ENCODE results near the gene RIMBP2. TPM values are rescaled to one million over a fixed set of nuclear protein-coding genes. Genes with fewer than 3 reads are reported as not detected.
"Not testable (repeated sequence)": the region's sequence is repeated elsewhere in the genome, so short reads cannot be mapped to it uniquely, and the experiment has no call there.

RIMBP2 gene
- total and polyA plus RNA-seq, 5 donors = 0.05 to 0.28 TPM; not detected in 3

GRCh38 chr12:130703733-130704375 lies 12.2 kb downstream of the RIMBP2 start:
- DNase-seq (no peak), ATAC-seq (no peak)
- H3K4me1 ChIP-seq (ENCODE audit: control insufficient read depth, insufficient read depth, low read length) = no peaks in the 10 kb centered on the region
- no peak overlapping the region for H3K4me3 ChIP-seq (ENCODE audit: low read length)
- 43% methylated on average over 14 of the region's 15 CpGs for WGBS
- H3K27me3 ChIP-seq (ENCODE audit: control insufficient read depth, insufficient read depth) = no peaks in the 10 kb centered on the region
- intact Hi-C loops (cut with DNase I) = no loop called here
- no peaks in the 10 kb centered on the region for H3K9me3 ChIP-seq (ENCODE audit: control insufficient read depth, low read length)
- no peak overlapping the region for H3K27ac ChIP-seq (ENCODE audit: low read length)

DNA sequence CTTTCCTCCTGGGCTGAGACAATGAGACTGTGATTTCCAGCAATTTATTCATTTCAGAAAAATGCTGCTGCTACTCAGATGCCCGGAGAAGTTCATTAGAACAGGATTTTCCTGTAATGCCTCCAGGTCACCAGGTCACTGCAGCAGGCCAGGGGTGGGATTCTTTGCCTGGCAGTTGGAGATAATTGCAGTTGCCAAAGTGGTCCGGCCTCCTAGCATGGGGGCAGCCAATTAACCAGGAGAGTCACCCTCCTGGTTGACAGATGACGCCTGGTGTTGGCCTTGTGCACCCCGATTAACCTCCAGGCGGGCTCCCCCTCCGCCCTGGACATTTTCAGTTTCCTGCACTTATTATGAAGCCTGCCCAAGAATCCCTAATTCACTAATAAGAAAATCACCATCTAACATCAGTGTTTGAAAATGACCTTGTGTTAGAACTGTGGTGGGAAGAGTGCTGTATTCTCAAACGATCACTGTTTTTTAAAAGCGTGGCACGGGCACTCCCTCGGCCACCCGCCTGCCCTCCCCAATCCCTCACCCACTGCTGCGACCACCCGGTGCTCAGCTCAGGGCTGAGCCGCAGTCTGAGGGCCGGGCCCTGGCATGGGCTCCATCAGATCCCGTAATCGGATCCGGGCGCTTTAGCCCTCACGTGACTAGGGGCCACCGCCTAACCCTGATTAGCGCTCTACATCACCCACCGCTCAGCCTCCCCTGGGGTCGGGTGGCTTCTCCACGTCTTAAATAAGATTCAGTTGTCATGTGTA lies 12.9 kb downstream of the RIMBP2 start:
- ATAC-seq (no peak), DNase-seq (no peak)
- Histone ChIP-seq H3K4me1 (ENCODE audit: control insufficient read depth, insufficient read depth, low read length) (no peaks in the 10 kb centered on the region), H3K27me3 (ENCODE audit: control insufficient read depth, insufficient read depth) (no peaks in the 10 kb centered on the region), H3K4me3 (ENCODE audit: low read length) (no peak overlapping the region), H3K27ac (ENCODE audit: low read length) (no peak overlapping the region), H3K9me3 (ENCODE audit: control insufficient read depth, low read length) (no peaks in the 10 kb centered on the region)
- intact Hi-C loops (cut with DNase I) = no loop called here
- 60% methylated on average over 25 of the region's 25 CpGs for WGBS

- DNase-seq (no peak), ATAC-seq (no peak)
- intact Hi-C loops (cut with DNase I) = no loop called here
- H3K27me3 ChIP-seq (ENCODE audit: control insufficient read depth, insufficient read depth) = no peaks in the 10 kb centered on the region
- H3K27ac ChIP-seq (ENCODE audit: low read length) = no peak overlapping the region
- 80% methylated on average over 10 of the region's 10 CpGs for WGBS
- H3K4me1 ChIP-seq (ENCODE audit: control insufficient read depth, insufficient read depth, low read length) = no peaks in the 10 kb centered on the region
- no peaks in the 10 kb centered on the region for H3K9me3 ChIP-seq (ENCODE audit: control insufficient read depth, low read length)
- H3K4me3 ChIP-seq (ENCODE audit: low read length) = no peak overlapping the region
These were observed 14.7 kb downstream of the RIMBP2 start for GRCh38 chr12:130701402-130701744.

- Histone ChIP-seq H3K27me3 (ENCODE audit: control insufficient read depth, insufficient read depth) (no peaks in the 10 kb centered on the region), H3K4me3 (ENCODE audit: low read length) (no peak overlapping the region), H3K4me1 (ENCODE audit: control insufficient read depth, insufficient read depth, low read length) (no peaks in the 10 kb centered on the region), H3K9me3 (ENCODE audit: control insufficient read depth, low read length) (no peaks in the 10 kb centered on the region), H3K27ac (ENCODE audit: low read length) (no peak overlapping the region)
- WGBS = 74% methylated on average over 14 of the region's 14 CpGs
- DNase-seq (no peak), ATAC-seq (no peak)
- intact Hi-C loops (cut with DNase I) = no loop called here
These were observed 15.4 kb downstream of the RIMBP2 start for GRCh38 chr12:130700492-130701401.

DNA sequence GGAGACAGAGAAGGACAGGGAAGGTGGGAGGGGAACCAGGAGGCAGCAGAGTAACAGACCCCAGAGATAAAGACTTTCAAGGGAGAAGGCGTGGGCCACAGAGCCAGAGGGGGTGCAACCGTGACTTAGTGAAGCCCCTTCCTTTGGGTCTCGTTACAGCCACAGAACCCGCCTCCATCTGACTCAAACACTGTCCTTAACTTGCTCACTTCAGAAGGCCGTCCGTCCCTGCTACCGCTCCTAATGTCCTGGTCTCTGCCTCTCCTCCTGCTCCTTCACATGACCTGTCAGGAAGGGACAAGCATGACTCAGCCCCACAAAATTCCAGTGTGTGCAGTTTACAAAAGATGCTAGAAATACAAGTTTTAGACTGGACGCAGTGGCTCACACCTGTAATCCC lies 18.0 kb downstream of the RIMBP2 start:
- WGBS = 86% methylated on average over 8 of the region's 8 CpGs
- no peak for DNase-seq
- intact Hi-C loops (cut with DNase I) = no loop called here

DNA sequence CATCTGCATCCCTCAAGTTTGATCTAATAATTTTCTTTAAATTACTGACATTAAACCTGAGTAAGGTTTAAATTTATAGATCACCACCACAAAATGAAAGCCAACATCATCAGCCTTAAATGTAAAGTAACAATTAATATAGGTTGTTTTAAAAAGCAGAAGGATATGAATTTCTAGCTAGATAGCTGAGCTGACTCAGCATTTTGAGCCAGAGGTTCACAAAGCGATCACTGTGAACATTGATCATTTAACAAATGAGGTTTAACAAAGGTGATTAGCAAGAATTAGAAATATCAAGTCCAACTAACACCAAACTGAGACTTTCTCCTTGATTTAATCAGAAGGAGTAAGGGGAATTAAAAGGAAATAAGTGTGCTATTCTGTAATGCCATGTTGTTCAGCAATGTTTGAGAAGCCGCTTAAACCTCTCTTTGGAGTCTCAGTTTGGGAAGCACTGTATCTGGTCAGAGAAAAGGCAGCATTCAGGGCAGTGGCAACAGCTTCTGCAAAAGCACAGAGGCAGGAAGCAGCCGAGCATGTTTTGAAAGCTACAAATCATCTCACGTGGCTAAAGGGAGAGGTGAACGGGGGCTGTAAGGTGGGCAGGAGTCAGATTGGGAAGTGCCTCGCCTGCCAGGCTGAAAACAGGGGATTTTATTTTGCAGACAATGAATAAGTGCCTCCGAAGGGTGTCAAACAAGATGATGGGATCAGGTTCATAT lies 19.6 kb downstream of the RIMBP2 start:
- H3K4me1 ChIP-seq (ENCODE audit: control insufficient read depth, insufficient read depth, low read length) = no peaks in the 10 kb centered on the region

More for the DNA sequence above, 18.0 kb downstream of the RIMBP2 start:
- Histone ChIP-seq H3K27me3 (ENCODE audit: control insufficient read depth, insufficient read depth) (no peaks in the 10 kb centered on the region), H3K4me1 (ENCODE audit: control insufficient read depth, insufficient read depth, low read length) (no peaks in the 10 kb centered on the region), H3K27ac (ENCODE audit: low read length) (no peak overlapping the region), H3K9me3 (ENCODE audit: control insufficient read depth, low read length) (no peaks in the 10 kb centered on the region), H3K4me3 (ENCODE audit: low read length) (no peak overlapping the region)
- ATAC-seq = no peak

GRCh38 chr12:130695061-130695460 lies 21.0 kb downstream of the RIMBP2 start:
- DNase-seq (no peak), ATAC-seq (no peak)
- no peaks in the 10 kb centered on the region for H3K27me3 ChIP-seq (ENCODE audit: control insufficient read depth, insufficient read depth)
- no peaks in the 10 kb centered on the region for H3K4me1 ChIP-seq (ENCODE audit: control insufficient read depth, insufficient read depth, low read length)
- H3K4me3 ChIP-seq (ENCODE audit: low read length) = no peak overlapping the region
- H3K27ac ChIP-seq (ENCODE audit: low read length) = no peak overlapping the region
- intact Hi-C loops (cut with DNase I) = no loop called here
- no peaks in the 10 kb centered on the region for H3K9me3 ChIP-seq (ENCODE audit: control insufficient read depth, low read length)
- WGBS = 74% methylated on average over 6 of the region's 6 CpGs

More for the DNA sequence above, 19.6 kb downstream of the RIMBP2 start:
- WGBS = 55% methylated on average over 7 of the region's 7 CpGs
- intact Hi-C loops (cut with DNase I) = no loop called here
- Histone ChIP-seq H3K4me3 (ENCODE audit: low read length) (no peak overlapping the region), H3K27me3 (ENCODE audit: control insufficient read depth, insufficient read depth) (no peaks in the 10 kb centered on the region), H3K9me3 (ENCODE audit: control insufficient read depth, low read length) (no peaks in the 10 kb centered on the region), H3K27ac (ENCODE audit: low read length) (no peak overlapping the region)
- no peak for DNase-seq
- ATAC-seq = no peak

DNA sequence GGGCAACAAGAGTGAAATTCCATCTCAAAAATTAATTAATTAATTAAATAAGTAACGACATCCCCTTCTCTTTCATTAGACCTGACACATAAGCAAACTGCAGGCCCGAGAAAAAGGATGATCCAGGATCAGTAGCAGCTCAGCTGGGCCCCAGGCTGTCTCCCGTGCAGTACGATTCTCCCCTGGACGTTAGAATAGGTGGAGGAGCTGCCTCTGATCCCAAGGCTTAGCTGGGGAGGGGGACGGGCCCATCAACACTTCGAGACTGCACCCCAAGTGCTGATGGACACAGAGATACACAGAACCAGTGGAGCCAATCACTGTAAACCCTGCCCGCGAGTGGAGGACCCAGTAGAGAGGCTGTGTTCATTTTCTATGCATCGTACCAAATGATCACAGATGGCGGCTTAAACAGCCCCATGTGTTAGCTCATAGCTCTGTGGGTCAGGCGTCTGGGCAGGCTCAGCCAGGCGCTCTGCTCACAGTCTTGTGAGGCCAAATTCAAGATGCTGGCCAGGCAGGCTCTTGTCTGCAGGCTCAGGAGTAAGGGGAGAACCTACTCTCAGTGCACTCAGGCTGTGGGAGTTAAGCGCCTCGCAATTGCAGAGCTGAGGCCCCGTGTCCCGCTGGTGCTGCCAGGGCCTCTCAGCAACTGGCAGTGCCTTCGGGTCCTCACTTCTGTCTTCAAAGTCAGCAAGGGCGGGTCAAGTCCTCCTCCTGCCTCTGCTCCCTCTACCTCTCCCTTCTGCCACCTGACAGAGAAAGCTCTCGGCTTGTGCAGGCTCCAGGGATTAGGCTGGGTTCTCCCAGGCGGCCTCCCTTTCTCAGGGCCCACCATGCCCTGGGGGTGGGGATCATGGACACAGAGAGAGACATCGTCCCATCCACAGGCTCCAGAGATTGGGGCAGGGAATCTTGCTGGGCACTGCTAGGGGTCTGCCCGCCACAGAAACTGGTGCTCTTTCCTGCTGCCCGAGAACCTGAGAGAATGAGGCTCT lies 26.4 kb downstream of the RIMBP2 start:
- 88% methylated on average over 24 of the region's 24 CpGs for WGBS
- intact Hi-C loops (cut with DNase I) = no loop called here
- Histone ChIP-seq H3K9me3 (ENCODE audit: control insufficient read depth, low read length) (no peaks in the 10 kb centered on the region), H3K4me3 (ENCODE audit: low read length) (no peak overlapping the region), H3K27ac (ENCODE audit: low read length) (no peak overlapping the region), H3K27me3 (ENCODE audit: control insufficient read depth, insufficient read depth) (no peaks in the 10 kb centered on the region), H3K4me1 (ENCODE audit: control insufficient read depth, insufficient read depth, low read length) (no peaks in the 10 kb centered on the region)
- DNase-seq = no peak
- ATAC-seq = no peak

DNA sequence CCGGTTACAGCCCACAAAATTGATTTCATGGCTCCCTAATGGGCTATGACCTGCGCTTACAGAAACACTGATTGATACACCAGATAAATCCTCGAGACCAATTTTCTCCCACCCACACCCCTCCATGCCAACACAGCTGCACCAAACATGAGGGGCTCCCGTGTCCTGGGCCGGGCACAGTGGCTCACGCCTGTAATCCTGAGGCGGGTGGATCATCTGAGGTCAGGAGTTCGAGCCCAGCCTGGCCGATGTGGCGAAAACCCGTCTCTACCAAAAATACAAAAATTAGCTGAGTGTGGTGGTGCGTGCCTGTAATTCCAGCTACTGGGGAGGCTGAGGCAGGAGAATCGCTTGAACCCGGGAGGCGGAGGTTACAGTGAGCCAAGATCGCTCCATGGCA lies 27.1 kb downstream of the RIMBP2 start:
- DNase-seq; H3K27ac ChIP-seq (ENCODE audit: low read length); intact Hi-C loops (cut with DNase I); H3K27me3 ChIP-seq (ENCODE audit: control insufficient read depth, insufficient read depth); ATAC-seq; H3K9me3 ChIP-seq (ENCODE audit: control insufficient read depth, low read length); H3K4me1 ChIP-seq (ENCODE audit: control insufficient read depth, insufficient read depth, low read length); H3K4me3 ChIP-seq (ENCODE audit: low read length): not testable (repeated sequence)
- WGBS = 93% methylated on average over 16 of the region's 16 CpGs
